Neuronal stem cell (in vitro differentiated cells): ENCODE data around the gene P2RX7.
A peak's percentile ranks its signal among the peaks of the same experiment; 100 is the strongest.
"Not testable (repeated sequence)": the region's sequence is repeated elsewhere in the genome, so short reads cannot be mapped to it uniquely, and the experiment has no call there.

Experiments used
- DNase-seq: peaks from one replicate; pipeline ENCODE4 v3.0.0-alpha.2; 2013; ENCODE audit warnings: low spot score
- H2AFZ ChIP-seq: one replicate; pipeline ENCODE4 v1.6.1; 2013; ENCODE audit warnings: mild to moderate bottlenecking, low read length, inconsistent platforms
- H2AK5ac ChIP-seq: 2 replicates; pipeline ENCODE4 v1.6.1; 2013; ENCODE audit warnings: low read depth, mild to moderate bottlenecking, inconsistent platforms, low read length, moderate library complexity, mixed read lengths
- H2BK120ac ChIP-seq: 2 replicates; pipeline ENCODE4 v1.6.1; 2013; ENCODE audit warnings: low read depth, mild to moderate bottlenecking, inconsistent platforms, low read length, moderate library complexity, mixed read lengths
- H2BK12ac ChIP-seq: one replicate; pipeline ENCODE4 v1.6.1; 2013; ENCODE audit warnings: low read length, inconsistent platforms
- H2BK15ac ChIP-seq: 2 replicates; pipeline ENCODE4 v1.6.1; 2013; ENCODE audit warnings: mild to moderate bottlenecking, low read length, inconsistent platforms, mixed read lengths
- H2BK5ac ChIP-seq: one replicate; pipeline ENCODE4 v1.6.1; 2013; ENCODE audit warnings: inconsistent platforms, mild to moderate bottlenecking, low read length, moderate library complexity
- H3K14ac ChIP-seq: one replicate; pipeline ENCODE4 v1.6.1; 2013; ENCODE audit warnings: low read length, inconsistent platforms
- H3K18ac ChIP-seq: 2 replicates; pipeline ENCODE4 v1.6.1; 2013; ENCODE audit warnings: low read length, inconsistent platforms
- H3K23ac ChIP-seq: 2 replicates; pipeline ENCODE4 v1.6.1; 2013; ENCODE audit warnings: low read depth, mild to moderate bottlenecking, mixed read lengths, low read length, inconsistent platforms; ENCODE audit not compliant: poor library complexity
- H3K27ac ChIP-seq: replicated peaks from 3 replicates; pipeline ENCODE4 v1.5.1; 2013; ENCODE audit warnings: low read length, inconsistent platforms
- H3K27me3 ChIP-seq, 3 experiments: 2 replicates each; pipeline ENCODE4 v1.6.1; 2013; ENCODE audit warnings: low read length in 3 of 3, mild to moderate bottlenecking in 2 of 3, inconsistent platforms in 1 of 3, low read depth in 1 of 3, mixed read lengths in 1 of 3, moderate library complexity in 1 of 3; ENCODE audit not compliant: control insufficient read depth in 3 of 3, insufficient read depth in 3 of 3
- H3K36me3 ChIP-seq, 2 donors: replicated peaks in 1 of 2; 2 replicates each; pipeline ENCODE4 v1.6.1; 2013; ENCODE audit warnings: low read length in 2 of 2; ENCODE audit not compliant: control insufficient read depth in 2 of 2, insufficient read depth in 2 of 2
- H3K4ac ChIP-seq: 2 replicates; pipeline ENCODE4 v1.6.1; 2013; ENCODE audit warnings: inconsistent platforms, mild to moderate bottlenecking, low read length, moderate library complexity
- H3K4me1 ChIP-seq, 2 donors: 1 replicate in 1 of 2; 2 replicates in 1 of 2; pipeline ENCODE4 v1.6.1; 2013; ENCODE audit warnings: low read length in 2 of 2, low read depth in 1 of 2; ENCODE audit not compliant: control insufficient read depth in 2 of 2, insufficient read depth in 1 of 2
- H3K4me2 ChIP-seq: one replicate; pipeline ENCODE4 v1.6.1; 2013; ENCODE audit warnings: mild to moderate bottlenecking, low read length, inconsistent platforms; ENCODE audit not compliant: insufficient read depth, poor library complexity, severe bottlenecking
- H3K4me3 ChIP-seq, 2 donors: 2 replicates each; pipeline ENCODE4 v1.5.1; 2013; ENCODE audit warnings: low read length in 2 of 2, mild to moderate bottlenecking in 2 of 2, inconsistent platforms in 1 of 2, moderate library complexity in 1 of 2
- H3K79me1 ChIP-seq: one replicate; pipeline ENCODE4 v1.6.1; 2013; ENCODE audit warnings: low read depth, mild to moderate bottlenecking, inconsistent platforms, low read length, moderate library complexity
- H3K9ac ChIP-seq: one replicate; pipeline ENCODE4 v1.6.1; 2013; ENCODE audit warnings: mild to moderate bottlenecking, low read depth, low read length, inconsistent platforms; ENCODE audit not compliant: poor library complexity
- H3K9me3 ChIP-seq, 2 donors: replicated peaks in 1 of 2; 2 replicates each; pipeline versions ENCODE3 to v1.6.1; 2013; ENCODE audit warnings: low read length in 2 of 2, mild to moderate bottlenecking in 2 of 2, inconsistent platforms in 1 of 2, low read depth in 1 of 2, mixed read lengths in 1 of 2, moderate library complexity in 1 of 2; ENCODE audit not compliant: control insufficient read depth in 2 of 2, insufficient read depth in 1 of 2
- H4K8ac ChIP-seq: one replicate; pipeline ENCODE4 v1.6.1; 2013; ENCODE audit warnings: low read depth, mild to moderate bottlenecking, inconsistent platforms, low read length, moderate library complexity
- H4K91ac ChIP-seq: one replicate; pipeline ENCODE4 v1.6.1; 2013; ENCODE audit warnings: low read length, low read depth, mild to moderate bottlenecking, inconsistent platforms; ENCODE audit not compliant: poor library complexity
- WGBS, 2 donors: extraction: QIAGEN DNeasy Blood & Tissue Kit; methylation state at CpG; one replicate each; pipeline ENCODE4 v1.1.7; 2013; ENCODE audit warnings: missing lambda C conversion rate in 2 of 2, mixed read lengths in 1 of 2; ENCODE audit not compliant: insufficient read length in 2 of 2, insufficient replicate concordance in 1 of 2; ENCODE audit errors: extremely low coverage in 2 of 2; 5-methylcytosine and 5-hydroxymethylcytosine counted together

P2RX7 gene

GRCh38 chr12:121154793-121155375 lies 22.2 kb downstream of the P2RX7 start:
- H2BK12ac ChIP-seq = no peak overlapping the region
- H3K4me1 ChIP-seq = no peaks in the 10 kb centered on the region
- no peak overlapping the region for H3K18ac ChIP-seq
- peaks cover 0 to 35% (median 0%) of the 10 kb centered on the region in 3 experiments for H3K27me3 ChIP-seq
- H3K4me2 ChIP-seq = no peak overlapping the region
- H2BK15ac ChIP-seq = no peak overlapping the region
- no peak for DNase-seq
- H3K14ac ChIP-seq = no peak overlapping the region
- H2AFZ ChIP-seq = peak overlapping the region; percentile 10
- H3K27ac ChIP-seq = no peak overlapping the region
- no peak overlapping the region for H3K23ac ChIP-seq
- H3K79me1 ChIP-seq = no peaks in the 10 kb centered on the region
- H2AK5ac ChIP-seq = no peak overlapping the region
- no peak overlapping the region for H2BK120ac ChIP-seq
- H4K8ac ChIP-seq = no peak overlapping the region
- H3K36me3 ChIP-seq = no peaks in the 10 kb centered on the region
- H3K4ac ChIP-seq = no peak overlapping the region
- no peak overlapping the region for H3K9ac ChIP-seq
- H3K4me3 ChIP-seq = no peak overlapping the region
- WGBS, 2 donors = no CpG with 5 or more reads among the region's 14 CpGs
- H3K9me3 ChIP-seq = no peaks in the 10 kb centered on the region
- H2BK5ac ChIP-seq = no peak overlapping the region
- no peak overlapping the region for H4K91ac ChIP-seq

GRCh38 chr12:121156365-121156764 lies 23.7 kb downstream of the P2RX7 start:
- no peak overlapping the region for H2BK12ac ChIP-seq
- no peak overlapping the region for H3K14ac ChIP-seq
- H4K91ac ChIP-seq = no peak overlapping the region
- H2BK5ac ChIP-seq = no peak overlapping the region
- no peak overlapping the region for H3K9ac ChIP-seq
- no peaks in the 10 kb centered on the region for H3K36me3 ChIP-seq
- no peak overlapping the region for H3K23ac ChIP-seq
- no CpG with 5 or more reads among the region's 5 CpGs for WGBS, 2 donors
- no peak overlapping the region for H3K4me2 ChIP-seq
- no peak overlapping the region for H2AFZ ChIP-seq
- no peak overlapping the region for H3K18ac ChIP-seq
- no peak overlapping the region for H3K4ac ChIP-seq
- no peak overlapping the region for H2BK15ac ChIP-seq
- H3K27ac ChIP-seq = no peak overlapping the region
- H3K4me1 ChIP-seq = no peaks in the 10 kb centered on the region
- DNase-seq = no peak
- no peak overlapping the region for H2AK5ac ChIP-seq
- H3K9me3 ChIP-seq = no peaks in the 10 kb centered on the region
- H2BK120ac ChIP-seq = no peak overlapping the region
- peaks cover 0 to 39% (median 0%) of the 10 kb centered on the region in 3 experiments for H3K27me3 ChIP-seq
- H3K79me1 ChIP-seq = no peaks in the 10 kb centered on the region
- H4K8ac ChIP-seq = no peak overlapping the region
- H3K4me3 ChIP-seq = no peak overlapping the region

GRCh38 chr12:121158085-121158484 lies 25.4 kb downstream of the P2RX7 start:
- Histone ChIP-seq H2BK15ac (no peak overlapping the region), H3K23ac (no peak overlapping the region), H3K9ac (no peak overlapping the region), H4K8ac (no peak overlapping the region), H3K9me3 (no peaks in the 10 kb centered on the region), H3K14ac (no peak overlapping the region), H3K4me3 (no peak overlapping the region), H3K36me3 (no peaks in the 10 kb centered on the region), H4K91ac (no peak overlapping the region), H2AK5ac (no peak overlapping the region), H2BK120ac (no peak overlapping the region), H3K27me3 (peaks cover 0 to 39% (median 0%) of the 10 kb centered on the region in 3 experiments), H3K4me1 (no peaks in the 10 kb centered on the region), H3K27ac (no peak overlapping the region), H3K18ac (no peak overlapping the region), H3K4me2 (no peak overlapping the region), H2BK12ac (no peak overlapping the region), H2BK5ac (no peak overlapping the region), H2AFZ (no peak overlapping the region), H3K4ac (no peak overlapping the region), H3K79me1 (no peaks in the 10 kb centered on the region)
- DNase-seq = no peak
- no CpG with 5 or more reads among the region's 3 CpGs for WGBS, 2 donors

- not testable (repeated sequence) for H3K18ac ChIP-seq
Measured at GRCh38 chr12:121158728-121159351, 26.2 kb downstream of the P2RX7 start.

More at GRCh38 chr12:121158728-121159351, 26.2 kb downstream of the P2RX7 start:
- DNase-seq, H2BK120ac ChIP-seq, H3K9me3 ChIP-seq, H4K91ac ChIP-seq, H3K79me1 ChIP-seq, H2BK12ac ChIP-seq, H3K4me2 ChIP-seq, H3K4me1 ChIP-seq, H3K9ac ChIP-seq, H3K23ac ChIP-seq, H3K4me3 ChIP-seq, H3K4ac ChIP-seq, H2AK5ac ChIP-seq, H3K27ac ChIP-seq, H4K8ac ChIP-seq, H3K14ac ChIP-seq, H2BK15ac ChIP-seq, H2BK5ac ChIP-seq, H2AFZ ChIP-seq, H3K36me3 ChIP-seq: not testable (repeated sequence)
- WGBS, 2 donors = no CpG with 5 or more reads among the region's 5 CpGs
- H3K27me3 ChIP-seq = peaks cover 0 to 37% (median 0%) of the 10 kb centered on the region in 3 experiments
